ENCODE measurements around the gene XRN1. TPM values are rescaled to one million over a fixed set of nuclear protein-coding genes. Genes with fewer than 3 reads are reported as not detected.

The XRN1 gene
- total and polyA plus RNA-seq, 2 of the 8 experiments (the other 6 are each of a cell fraction or from before 2014, with no cell fraction given): 1.9 to 17.2 TPM

DNA sequence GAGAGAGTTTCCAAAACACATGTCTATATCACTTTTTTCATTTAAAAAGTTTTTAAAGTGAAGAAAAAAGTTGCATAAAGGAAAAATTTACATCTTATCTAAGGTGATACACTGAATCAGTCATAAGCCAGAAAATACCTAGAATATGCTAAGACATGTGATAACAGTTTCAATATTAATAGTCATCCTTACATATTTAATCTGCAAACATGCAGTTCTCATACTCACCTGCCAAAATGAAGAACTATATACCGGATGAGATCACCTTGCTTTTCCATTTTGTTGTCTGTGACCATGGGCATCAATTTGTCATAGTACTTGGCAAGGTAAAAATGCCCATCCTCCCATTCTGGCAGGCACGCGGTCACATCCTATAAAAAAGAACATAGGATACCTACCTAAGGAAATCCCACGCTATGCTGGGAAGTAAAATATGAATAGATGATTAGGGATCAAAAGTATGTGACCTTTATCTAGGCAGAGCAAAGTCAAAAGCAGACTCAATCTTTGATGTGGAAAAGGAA is 37.1 kb upstream of the XRN1 start:
- Histone ChIP-seq H3K4me3 (ENCODE audit: extremely low read depth in 1 of 4, insufficient read depth in 2 of 4, low read depth in 3 of 4, low read length in 4 of 4) (no peak overlapping the region), H3K27me3 (replicated peaks in 1 of 4; ENCODE audit: control insufficient read depth in 3 of 4, extremely low read depth in 1 of 4, insufficient read depth in 3 of 4, low read length in 3 of 4) (no peaks in the 10 kb centered on the region), H2BK20ac (ENCODE audit: low read length) (no peak overlapping the region), H2BK5ac (ENCODE audit: low read depth, low read length) (no peak overlapping the region), H2BK120ac (replicated peaks; ENCODE audit: low read depth, low read length) (no peak overlapping the region), H3K23me2 (ENCODE audit: low read depth, low read length) (no peaks in the 10 kb centered on the region), H3K4ac (replicated peaks; ENCODE audit: insufficient read length, low read depth, low read length) (no peak overlapping the region), H3K36me3 (ENCODE audit: control insufficient read depth in 2 of 4, insufficient read depth in 4 of 4, low read length in 3 of 4) (peaks cover 0 to 45% (median 16%) of the 10 kb centered on the region in 4 experiments; a peak in 4 of 8 replicates), H3K4me1 (replicated peaks in 1 of 4; ENCODE audit: control insufficient read depth in 3 of 4, insufficient read depth in 4 of 4, low read length in 3 of 4) (no peaks in the 10 kb centered on the region), H3K79me1 (ENCODE audit: low read depth, low read length) (no peaks in the 10 kb centered on the region), H2BK15ac (ENCODE audit: low read length) (no peak overlapping the region), H3K27ac (ENCODE audit: low read depth, low read length) (no peak overlapping the region), H2AK5ac (ENCODE audit: low read depth, low read length) (no peak overlapping the region), H3K9me3 (ENCODE audit: insufficient read depth in 2 of 2, low read depth in 1 of 2, low read length in 1 of 2) (peaks cover 18 to 20% of the 10 kb centered on the region in 2 experiments), H3K14ac (ENCODE audit: insufficient read length) (no peak overlapping the region), H3K9ac (replicated peaks in 1 of 4; ENCODE audit: extremely low read depth in 1 of 4, low read depth in 3 of 4, low read length in 3 of 4) (no peak overlapping the region), H3K56ac (replicated peaks; ENCODE audit: insufficient read length, low read depth, low read length) (no peak overlapping the region), H4K8ac (ENCODE audit: extremely low read depth, insufficient read depth, low read length) (no peak overlapping the region), H3K4me2 (ENCODE audit: insufficient read depth in 1 of 2, low read depth in 2 of 2, low read length in 2 of 2) (no peak overlapping the region), H3K23ac (ENCODE audit: insufficient read length) (no peak overlapping the region), H4K91ac (replicated peaks; ENCODE audit: insufficient read length, low read length) (no peak overlapping the region), H2AFZ (ENCODE audit: low read length) (no peak overlapping the region), H4K5ac (ENCODE audit: insufficient read length, low read depth, low read length) (no peak overlapping the region), H3K18ac (ENCODE audit: extremely low read depth, low read length) (no peak overlapping the region), H3K79me2 (ENCODE audit: control insufficient read depth in 1 of 2, insufficient read depth in 2 of 2, low read length in 2 of 2) (no peaks in the 10 kb centered on the region), H4K20me1 (replicated peaks in 1 of 2; ENCODE audit: control insufficient read depth in 1 of 2, insufficient read depth in 2 of 2, low read length in 2 of 2) (no peaks in the 10 kb centered on the region), H2BK12ac (ENCODE audit: low read depth, low read length) (no peak overlapping the region)
- 96% methylated on average over 4 of the region's 4 CpGs; no CpG with 5 or more reads in 1 of the 2 experiments for WGBS, 2 experiments (ENCODE audit: extremely low coverage in 1 of 2, insufficient coverage in 1 of 2, insufficient read length in 1 of 2, insufficient replicate concordance in 2 of 2, low coverage in 1 of 2, low lambda C conversion rate in 2 of 2, missing lambda C conversion rate in 1 of 2)
- TF ChIP-seq CTBP2 (IDR thresholded peaks at IDR 0.05; ENCODE audit: borderline replicate concordance, insufficient read depth, insufficient read length, low read length) (no peak), ASH2L (IDR thresholded peaks at IDR 0.05; ENCODE audit: low read length) (no peak), CHD1 (IDR thresholded peaks at IDR 0.05; ENCODE audit: low read depth, low read length) (no peak), CEBPB (IDR thresholded peaks at IDR 0.05; ENCODE audit: low read depth, low read length) (no peak), EZH2 (IDR thresholded peaks at IDR 0.05; ENCODE audit: low read depth, low read length, severe bottlenecking) (no peak)
- CTCF ChIA-PET (ENCODE audit: partially characterized antibody): no interaction called here
- no peak for FAIRE-seq
- DNase-seq (ENCODE audit: low read depth in 1 of 2, low spot score in 2 of 2): no peak
- POLR2A ChIA-PET (ENCODE audit: partially characterized antibody): no interaction called here
